Central memory CD8-positive, alpha-beta T cell (primary cell): ENCODE measurements around the gene CCDC146.

Experiments
- ATAC-seq: fragments of 150-1000 bp; cut with Tn5 transposase; replicated peaks from 2 replicates; pipeline ENCODE4 v1.10.0; 2022; ENCODE audit warnings: mild to moderate bottlenecking, moderate FRiP score, moderate number of reproducible peaks; ENCODE audit not compliant: poor library complexity, severe bottlenecking; ENCODE audit errors: extremely low read depth
- DNase-seq, 2 donors: peaks; one replicate each; pipeline ENCODE4 v3.0.0; 2021; ENCODE audit warnings: low spot score in 2 of 2
- H3K27ac Mint-ChIP-seq: one replicate; pipeline ENCODE4 v1.8.0; 2022; ENCODE audit warnings: low read depth, mild to moderate bottlenecking, moderate library complexity, mixed read lengths
- H3K27me3 Mint-ChIP-seq: one replicate; pipeline ENCODE4 v1.8.0; 2022; ENCODE audit warnings: mixed read lengths
- H3K36me3 Mint-ChIP-seq: one replicate; pipeline ENCODE4 v1.8.0; 2022; ENCODE audit warnings: mild to moderate bottlenecking, moderate library complexity, mixed read lengths; ENCODE audit not compliant: insufficient read depth
- H3K4me1 Mint-ChIP-seq: one replicate; pipeline ENCODE4 v1.8.0; 2022; ENCODE audit warnings: mixed read lengths
- H3K4me3 Mint-ChIP-seq: one replicate; pipeline ENCODE4 v1.8.0; 2022; ENCODE audit warnings: mild to moderate bottlenecking, moderate library complexity, mixed read lengths
- H3K9me3 Mint-ChIP-seq: one replicate; pipeline ENCODE4 v1.8.0; 2022; ENCODE audit warnings: mixed read lengths

The CCDC146 gene

DNA sequence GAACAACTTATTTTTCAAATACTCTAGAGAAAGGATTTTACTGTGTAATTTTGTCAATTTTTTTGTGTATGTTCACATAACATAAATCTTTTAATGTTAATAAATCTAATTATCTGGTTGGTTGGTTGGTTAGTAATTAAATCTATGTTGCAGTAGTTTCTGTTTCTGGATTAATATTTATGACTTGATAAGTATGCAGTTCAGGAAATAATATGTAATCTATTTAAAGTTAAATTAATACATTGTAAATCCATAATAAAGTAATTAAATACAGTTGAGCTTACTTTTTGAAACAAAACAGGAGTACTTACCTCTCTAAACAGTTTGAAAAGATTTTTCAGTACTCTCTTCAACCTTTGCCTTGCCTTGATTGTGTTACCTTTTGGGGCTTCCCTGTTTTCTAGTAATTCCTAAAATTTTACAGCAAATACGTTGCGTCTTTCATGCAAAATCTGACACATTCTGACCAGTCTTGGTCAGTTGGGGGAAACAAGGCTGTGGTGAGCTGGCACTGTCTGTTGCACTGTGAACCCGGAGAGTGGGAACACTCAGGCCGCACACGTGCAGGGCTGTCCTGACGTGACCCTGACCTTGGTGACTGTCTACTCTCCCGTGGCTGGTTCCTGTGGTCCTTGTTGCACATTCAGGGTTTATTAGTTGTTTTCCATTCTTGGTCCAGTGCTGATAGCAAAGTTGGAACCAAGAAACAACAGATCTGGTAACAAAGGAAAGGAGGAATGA, 122.8 kb downstream of the CCDC146 start:
- no peaks in the 10 kb centered on the region for H3K27me3 Mint-ChIP-seq
- H3K9me3 Mint-ChIP-seq = no peaks in the 10 kb centered on the region
- H3K27ac Mint-ChIP-seq = no peak overlapping the region
- no peak for DNase-seq
- no peaks in the 10 kb centered on the region for H3K4me1 Mint-ChIP-seq
- no peak overlapping the region for H3K4me3 Mint-ChIP-seq
- peaks cover 5% of the 10 kb centered on the region for H3K36me3 Mint-ChIP-seq
- no peak for ATAC-seq

DNA sequence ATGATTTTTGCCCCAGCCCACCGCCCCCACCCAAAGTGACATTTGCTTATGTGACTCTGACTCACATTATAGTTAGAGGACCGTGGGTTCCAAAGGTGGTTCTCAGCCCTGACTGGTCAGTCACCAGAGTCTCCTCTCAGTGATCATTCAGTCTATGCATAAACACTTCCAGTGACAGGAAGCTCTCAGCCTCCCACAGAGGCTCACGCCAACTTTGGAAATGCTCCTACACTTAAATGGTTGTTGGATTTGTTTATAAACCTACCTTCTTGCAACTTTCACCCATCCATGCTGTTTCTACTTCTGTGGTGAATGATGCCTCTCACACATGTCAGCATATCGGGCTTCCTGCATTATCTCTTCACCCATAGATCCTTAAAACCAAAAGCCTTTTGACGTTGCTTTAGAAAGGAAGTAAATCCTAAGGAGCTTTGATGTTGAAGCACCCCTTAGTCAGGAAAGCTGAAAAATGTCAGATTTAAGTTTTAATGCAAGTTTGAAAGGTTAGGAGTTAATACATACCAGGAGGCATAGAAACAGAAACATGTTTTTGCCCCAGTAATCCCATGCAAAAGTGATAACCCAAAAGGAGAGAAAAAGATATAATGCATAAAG, 123.7 kb downstream of the CCDC146 start:
- no peak for ATAC-seq
- no peak overlapping the region for H3K4me3 Mint-ChIP-seq
- peaks cover 7% of the 10 kb centered on the region for H3K36me3 Mint-ChIP-seq
- no peak overlapping the region for H3K27ac Mint-ChIP-seq
- H3K4me1 Mint-ChIP-seq = no peaks in the 10 kb centered on the region
- no peak for DNase-seq
- H3K9me3 Mint-ChIP-seq = no peaks in the 10 kb centered on the region
- no peaks in the 10 kb centered on the region for H3K27me3 Mint-ChIP-seq

DNA sequence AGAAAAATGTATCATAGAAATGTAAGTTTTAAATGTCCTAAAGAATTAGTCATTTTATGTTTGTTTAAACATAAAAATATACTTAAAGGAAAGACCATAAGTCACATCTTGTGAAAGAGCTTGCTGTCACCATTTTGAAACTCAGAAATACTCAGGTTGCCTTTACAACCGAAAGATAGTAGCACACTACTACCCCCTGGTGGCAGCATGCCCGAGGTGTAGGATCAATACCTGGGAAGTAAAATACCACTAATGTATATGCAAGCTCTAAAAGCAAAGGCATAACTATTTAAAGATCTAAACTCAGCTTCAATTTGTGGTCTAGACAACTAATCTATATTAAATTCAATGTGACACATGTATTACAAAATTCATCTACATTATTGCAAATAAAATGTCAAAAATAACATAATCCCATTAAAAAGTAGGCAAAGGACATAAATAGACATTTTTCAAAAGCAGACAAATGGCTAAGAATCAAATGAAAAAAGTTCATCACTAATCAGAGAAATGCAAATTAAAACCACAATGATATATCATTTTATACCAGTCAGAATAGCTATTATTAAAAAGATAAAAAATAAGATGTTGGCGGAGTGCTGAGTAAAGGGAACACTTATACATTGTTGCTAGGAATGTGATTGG, 124.9 kb downstream of the CCDC146 start:
- H3K9me3 Mint-ChIP-seq = no peaks in the 10 kb centered on the region

DNA sequence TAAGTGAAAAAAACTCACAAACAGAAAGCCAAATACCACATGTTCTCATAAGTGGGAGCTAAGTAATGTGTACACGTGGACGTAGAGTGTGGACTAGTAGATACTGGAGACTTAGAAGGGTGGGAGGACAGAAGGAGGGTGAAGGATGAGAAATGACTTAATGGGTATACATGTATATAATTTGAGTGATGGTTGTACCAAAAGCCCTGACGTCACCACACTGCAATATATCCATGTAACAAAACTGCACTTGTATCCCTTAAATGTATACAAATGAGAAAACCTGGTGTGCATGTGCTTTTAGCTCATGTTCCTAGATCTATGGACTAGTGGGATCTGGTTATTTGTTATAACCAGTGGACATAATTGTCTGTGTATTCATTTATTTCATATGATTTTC, 125.7 kb downstream of the CCDC146 start:
- ATAC-seq (no peak), DNase-seq (no peak)
- H3K36me3 Mint-ChIP-seq = peaks cover 4% of the 10 kb centered on the region
- H3K4me1 Mint-ChIP-seq = no peaks in the 10 kb centered on the region
- H3K9me3 Mint-ChIP-seq = no peaks in the 10 kb centered on the region
- no peak overlapping the region for H3K27ac Mint-ChIP-seq
- no peak overlapping the region for H3K4me3 Mint-ChIP-seq
- H3K27me3 Mint-ChIP-seq = no peaks in the 10 kb centered on the region

More for the DNA sequence above, 124.9 kb downstream of the CCDC146 start:
- Mint-ChIP-seq H3K36me3 (peaks cover 4% of the 10 kb centered on the region), H3K27me3 (no peaks in the 10 kb centered on the region), H3K4me3 (no peak overlapping the region), H3K27ac (no peak overlapping the region), H3K4me1 (no peaks in the 10 kb centered on the region)
- DNase-seq (peak; percentile 70 to 79), ATAC-seq (peak; percentile 82)

DNA sequence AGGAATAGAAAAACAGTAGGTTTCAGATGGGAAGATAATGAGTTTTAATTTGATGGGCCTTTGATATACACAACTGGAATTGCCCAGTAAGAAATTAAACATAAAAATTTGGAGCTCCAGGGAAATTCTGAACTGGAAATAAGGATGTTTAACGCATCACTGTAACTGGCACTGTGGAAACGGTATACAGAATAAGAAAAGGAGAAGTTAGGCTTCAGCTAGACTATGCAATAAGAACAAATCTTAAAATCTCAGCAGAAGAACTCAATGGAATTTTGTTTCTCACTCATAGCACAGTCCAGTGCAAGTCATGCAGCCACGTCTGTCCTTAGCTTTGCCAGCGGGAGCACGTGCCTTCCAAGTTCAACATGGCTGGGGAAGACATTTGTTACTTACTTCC, 130.1 kb downstream of the CCDC146 start:
- H3K4me3 Mint-ChIP-seq = no peak overlapping the region
- no peaks in the 10 kb centered on the region for H3K27me3 Mint-ChIP-seq
- DNase-seq = no peak
- no peaks in the 10 kb centered on the region for H3K9me3 Mint-ChIP-seq
- peaks cover 2% of the 10 kb centered on the region for H3K36me3 Mint-ChIP-seq
- no peak overlapping the region for H3K27ac Mint-ChIP-seq
- no peaks in the 10 kb centered on the region for H3K4me1 Mint-ChIP-seq
- no peak for ATAC-seq

DNA sequence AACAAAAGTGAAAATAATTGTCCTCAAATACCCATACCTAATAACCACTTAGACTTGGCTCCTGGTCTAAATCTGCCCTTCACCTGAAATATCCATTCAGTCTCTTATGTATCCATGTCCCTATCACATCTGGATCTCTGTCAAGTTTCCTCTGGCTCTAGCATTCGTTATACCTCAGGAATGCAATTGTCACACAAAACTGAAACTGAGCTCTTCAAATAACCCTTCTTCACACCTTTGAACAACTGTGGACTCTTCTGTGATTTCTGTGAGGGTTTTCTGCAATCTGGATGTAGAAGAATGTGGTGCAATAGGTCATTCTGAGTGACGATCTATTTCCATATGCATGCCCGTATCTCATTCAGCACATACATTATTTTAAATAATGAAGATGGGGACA, 130.7 kb downstream of the CCDC146 start:
- ATAC-seq = no peak
- no peaks in the 10 kb centered on the region for H3K27me3 Mint-ChIP-seq
- H3K4me3 Mint-ChIP-seq = no peak overlapping the region
- H3K9me3 Mint-ChIP-seq = no peaks in the 10 kb centered on the region
- H3K36me3 Mint-ChIP-seq = peaks cover 2% of the 10 kb centered on the region
- no peak overlapping the region for H3K27ac Mint-ChIP-seq
- H3K4me1 Mint-ChIP-seq = no peaks in the 10 kb centered on the region
- DNase-seq = no peak

DNA sequence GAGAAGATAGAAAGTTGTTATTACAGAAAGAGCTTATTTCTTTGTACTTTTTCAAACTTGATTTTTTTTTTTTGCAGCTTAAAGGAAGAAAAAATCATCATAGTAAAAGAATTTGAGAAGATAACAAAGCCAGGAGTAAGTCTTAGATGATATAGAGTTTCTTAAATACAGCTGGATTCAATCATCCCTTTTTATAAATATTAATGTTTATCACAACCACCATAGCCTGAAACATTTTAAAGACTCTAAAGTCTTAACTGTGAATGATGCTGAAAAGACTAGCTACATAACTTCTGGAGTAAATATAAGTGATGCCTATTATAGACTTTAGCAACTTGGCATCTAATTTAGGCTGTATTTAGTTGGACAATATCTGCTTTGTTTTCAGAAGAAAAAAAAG, 132.0 kb downstream of the CCDC146 start:
- no peak for DNase-seq
- no peak overlapping the region for H3K27ac Mint-ChIP-seq
- H3K4me1 Mint-ChIP-seq = no peaks in the 10 kb centered on the region
- no peaks in the 10 kb centered on the region for H3K9me3 Mint-ChIP-seq
- H3K4me3 Mint-ChIP-seq = no peak overlapping the region
- H3K36me3 Mint-ChIP-seq = peaks cover 2% of the 10 kb centered on the region
- H3K27me3 Mint-ChIP-seq = no peaks in the 10 kb centered on the region
- ATAC-seq = no peak

DNA sequence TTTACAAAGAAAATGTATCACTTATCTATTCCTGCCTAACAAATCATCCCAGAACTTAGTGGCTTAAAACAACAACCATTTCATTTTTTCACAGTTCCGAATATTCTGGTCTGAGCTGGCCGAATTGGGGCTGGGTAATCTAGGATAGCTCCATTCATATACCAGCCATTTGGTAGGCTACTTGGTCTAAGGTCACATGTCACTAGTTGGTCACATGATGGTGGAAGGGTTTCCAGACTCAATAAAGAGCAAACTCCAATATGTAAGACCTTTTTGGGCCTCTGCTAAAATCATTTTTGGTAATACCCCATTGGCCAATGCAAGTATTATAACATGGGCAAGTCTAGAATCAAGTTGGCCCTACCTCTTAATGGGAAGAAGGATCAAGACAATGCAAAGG, 132.5 kb downstream of the CCDC146 start:
- DNase-seq (no peak), ATAC-seq (no peak)
- peaks cover 2% of the 10 kb centered on the region for H3K36me3 Mint-ChIP-seq
- H3K27me3 Mint-ChIP-seq = no peaks in the 10 kb centered on the region
- no peak overlapping the region for H3K27ac Mint-ChIP-seq
- no peaks in the 10 kb centered on the region for H3K4me1 Mint-ChIP-seq
- no peak overlapping the region for H3K4me3 Mint-ChIP-seq
- no peaks in the 10 kb centered on the region for H3K9me3 Mint-ChIP-seq

DNA sequence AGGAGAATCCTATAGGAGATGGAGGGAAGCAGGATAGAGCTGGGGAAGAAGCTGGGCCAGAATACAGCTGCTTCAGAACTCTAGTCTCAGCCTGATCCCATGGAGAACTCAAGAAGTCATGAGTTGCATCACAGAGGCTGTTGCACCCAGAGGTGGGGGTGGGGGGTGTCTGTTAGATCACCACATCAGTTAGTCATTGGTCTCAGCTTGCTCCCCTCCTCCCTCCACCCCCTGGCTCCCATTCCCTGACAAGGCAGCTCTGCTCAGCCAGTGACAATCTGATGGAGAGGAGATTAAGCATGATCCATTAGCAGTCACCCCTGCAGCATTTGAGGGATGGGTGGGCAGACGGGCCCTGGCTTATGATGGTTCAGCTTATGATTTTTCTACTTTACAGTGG, 135.6 kb downstream of the CCDC146 start:
- H3K36me3 Mint-ChIP-seq = no peaks in the 10 kb centered on the region
- no peaks in the 10 kb centered on the region for H3K4me1 Mint-ChIP-seq
- H3K9me3 Mint-ChIP-seq = no peaks in the 10 kb centered on the region
- ATAC-seq (no peak), DNase-seq (no peak)
- no peak overlapping the region for H3K27ac Mint-ChIP-seq
- no peak overlapping the region for H3K4me3 Mint-ChIP-seq
- no peaks in the 10 kb centered on the region for H3K27me3 Mint-ChIP-seq

DNA sequence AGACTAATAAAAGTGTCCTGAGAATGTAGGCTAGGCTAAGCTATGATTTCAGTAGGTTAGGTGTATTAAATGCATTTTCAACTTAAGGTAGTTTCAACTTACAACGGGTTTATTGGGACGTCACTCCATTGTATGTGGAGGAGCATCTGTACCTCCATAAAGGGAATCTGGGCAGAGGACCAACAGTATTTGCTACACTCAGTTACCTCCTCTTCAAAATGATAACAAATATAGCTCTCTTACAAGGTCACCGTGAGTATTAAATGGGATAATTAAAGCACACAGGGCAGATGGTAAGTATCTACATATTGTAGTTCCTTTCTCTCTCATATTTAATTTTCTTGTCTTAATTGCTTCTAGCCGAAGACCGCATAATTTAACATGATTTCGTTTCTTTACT, 136.2 kb downstream of the CCDC146 start:
- no peak overlapping the region for H3K27ac Mint-ChIP-seq
- no peak for DNase-seq
- H3K27me3 Mint-ChIP-seq = no peaks in the 10 kb centered on the region
- no peaks in the 10 kb centered on the region for H3K9me3 Mint-ChIP-seq
- no peak for ATAC-seq
- H3K4me1 Mint-ChIP-seq = no peaks in the 10 kb centered on the region
- no peak overlapping the region for H3K4me3 Mint-ChIP-seq
- no peaks in the 10 kb centered on the region for H3K36me3 Mint-ChIP-seq

DNA sequence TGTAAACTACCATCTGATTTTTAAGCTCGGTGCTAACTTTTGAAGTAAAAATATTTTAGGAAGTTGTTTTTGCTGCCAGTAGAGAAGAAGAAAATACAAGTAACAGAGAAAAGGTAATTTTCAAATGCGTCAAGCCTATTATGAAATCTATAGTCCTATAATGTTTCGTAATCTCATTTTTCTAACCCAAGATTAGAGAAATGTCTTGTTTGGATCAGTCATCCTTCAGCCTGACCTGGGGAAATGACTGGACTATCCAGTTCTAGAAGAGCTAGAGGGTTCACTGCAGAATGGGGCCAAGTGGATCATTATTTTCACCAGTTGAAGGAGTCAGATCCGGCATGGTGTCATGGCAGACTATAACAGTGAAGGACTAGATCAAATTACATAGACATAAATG, 139.9 kb downstream of the CCDC146 start:
- H3K36me3 Mint-ChIP-seq = peaks cover 1% of the 10 kb centered on the region
- DNase-seq = no peak
- no peak overlapping the region for H3K4me3 Mint-ChIP-seq
- no peak overlapping the region for H3K27ac Mint-ChIP-seq
- H3K27me3 Mint-ChIP-seq = no peaks in the 10 kb centered on the region
- H3K4me1 Mint-ChIP-seq = peaks cover 9% of the 10 kb centered on the region
- H3K9me3 Mint-ChIP-seq = no peaks in the 10 kb centered on the region
- no peak for ATAC-seq

DNA sequence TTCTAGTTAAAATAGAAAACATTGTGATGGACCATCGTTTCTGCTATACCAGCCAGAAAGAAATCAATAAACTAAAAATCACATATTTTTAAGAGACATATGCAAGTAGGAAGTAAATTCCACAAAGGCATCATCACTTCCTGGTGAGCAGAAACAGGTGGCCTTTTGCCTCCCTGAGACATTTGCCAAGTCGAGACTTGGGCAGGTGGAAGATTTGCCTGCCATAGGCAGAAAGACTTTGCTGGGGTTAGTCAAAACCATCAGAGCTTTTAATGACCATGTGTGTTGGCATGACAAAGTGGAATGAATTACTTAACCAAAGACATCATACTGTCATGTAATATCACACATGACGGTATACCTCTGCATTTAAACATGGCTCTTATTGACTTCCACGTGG, 143.3 kb downstream of the CCDC146 start:
- Mint-ChIP-seq H3K4me1 (peaks cover 9% of the 10 kb centered on the region), H3K27me3 (no peaks in the 10 kb centered on the region), H3K36me3 (peaks cover 1% of the 10 kb centered on the region), H3K9me3 (no peaks in the 10 kb centered on the region), H3K4me3 (no peak overlapping the region), H3K27ac (no peak overlapping the region)
- DNase-seq (no peak), ATAC-seq (no peak)

DNA sequence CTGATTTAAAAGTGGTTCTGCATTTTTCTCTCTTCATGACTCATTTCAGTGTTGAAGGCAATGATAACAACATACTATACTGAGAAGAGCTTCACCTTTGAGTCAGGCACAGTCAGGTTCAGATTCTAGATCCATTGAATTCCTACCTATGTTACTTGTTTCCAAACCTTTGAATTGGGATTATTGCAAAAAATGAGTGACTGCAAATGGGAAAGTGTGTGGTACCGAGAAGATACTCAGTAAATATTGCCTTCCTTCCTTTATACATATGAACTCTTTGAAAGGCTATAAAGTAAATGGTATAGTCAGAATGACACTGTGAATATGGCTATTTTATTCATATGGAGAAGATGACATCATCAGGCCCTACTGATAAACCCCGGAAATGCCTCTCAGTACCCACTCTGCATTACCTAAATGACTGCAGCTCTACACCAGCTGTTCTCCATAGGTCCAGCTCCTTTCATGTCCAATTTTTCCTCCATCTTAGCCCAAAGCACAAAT, 143.9 kb downstream of the CCDC146 start:
- Mint-ChIP-seq H3K4me3 (no peak overlapping the region), H3K27ac (peak overlapping the region; percentile 42), H3K9me3 (no peaks in the 10 kb centered on the region), H3K27me3 (no peaks in the 10 kb centered on the region), H3K4me1 (peaks cover 9% of the 10 kb centered on the region), H3K36me3 (peaks cover 1% of the 10 kb centered on the region)
- DNase-seq (no peak), ATAC-seq (no peak)
